Erythroblast (primary cell): ENCODE results near the gene MN1.

Source experiments
- GATA1 ChIP-seq: IDR thresholded peaks from 2 replicates; pipeline ENCODE4 v1.6.1; 2011; ENCODE audit warnings: low read depth, mild to moderate bottlenecking, control low read depth, low read length, moderate library complexity
- POLR2A ChIP-seq: IDR thresholded peaks from 2 replicates; pipeline ENCODE4 v1.6.1; 2011; ENCODE audit warnings: mild to moderate bottlenecking, low read length

DNA sequence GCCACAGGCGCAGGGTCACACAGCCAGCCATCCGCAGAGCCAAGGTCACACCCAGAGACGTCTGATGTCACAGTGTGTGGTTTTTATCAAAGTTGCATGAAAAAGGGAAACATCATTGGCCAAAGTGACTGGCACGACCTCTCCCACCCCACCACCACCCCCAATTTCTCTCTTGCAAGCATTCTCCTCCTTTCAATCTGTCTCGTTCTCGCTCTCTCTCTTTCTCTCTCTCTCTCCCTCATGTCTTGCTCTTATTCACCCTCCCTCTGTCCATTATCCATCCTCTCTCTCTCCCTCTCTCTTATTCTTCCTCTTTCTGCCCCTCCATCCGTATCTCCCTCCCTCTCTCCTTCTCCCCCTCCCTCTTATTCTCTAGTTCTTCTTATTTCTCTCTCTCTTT lies 40.6 kb downstream of the MN1 start:
- TF ChIP-seq POLR2A (no peak), GATA1 (no peak)
